GM12891 (cell line): Measurements from ENCODE around the gene RAB15.

Experiments used
- SPI1 ChIP-seq: IDR thresholded peaks from 2 replicates; pipeline ENCODE4 v1.6.1; 2011; ENCODE audit warnings: low read depth, low read length, control low read depth
- TAF1 ChIP-seq: IDR thresholded peaks from 2 replicates; pipeline ENCODE4 v1.6.1; 2011; ENCODE audit warnings: low read depth, low read length, control low read depth

DNA sequence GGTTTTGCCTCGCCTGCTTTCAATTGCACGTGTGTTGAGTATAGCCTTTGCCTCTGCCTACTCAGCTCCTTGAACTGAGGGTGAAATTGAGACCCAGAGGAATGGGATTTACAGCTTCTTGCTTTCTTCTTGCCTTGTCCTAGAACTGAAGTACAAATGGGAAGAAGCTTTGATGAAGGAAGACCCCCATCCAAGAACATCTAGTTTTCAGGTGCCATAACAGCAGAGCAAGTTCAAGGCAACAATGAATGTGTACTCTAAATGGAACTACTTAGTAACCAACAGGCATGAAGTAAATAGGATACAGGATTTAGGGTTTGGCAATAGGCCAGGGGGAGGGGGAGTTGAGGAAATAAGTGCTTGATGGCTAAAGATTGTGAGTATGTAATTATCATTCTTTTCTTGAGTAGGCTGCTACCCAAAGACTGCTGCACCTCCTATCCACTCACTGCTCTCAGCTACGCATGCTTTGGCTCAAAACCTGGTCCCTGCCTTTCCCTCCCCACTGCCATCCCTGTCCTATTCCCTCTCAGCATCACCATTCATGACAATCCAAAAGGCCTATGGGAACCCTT is 31.7 kb downstream of the RAB15 start:
- TF ChIP-seq TAF1 (no peak), SPI1 (no peak)
